Posterior vena cava (tissue), 2 donors: ENCODE measurements around the gene MYOZ3. TPM values are rescaled to one million over a fixed set of nuclear protein-coding genes. Genes with fewer than 3 reads are reported as not detected.

Source experiments
- DNase-seq: peaks from one replicate; pipeline ENCODE4 v3.0.0-alpha.2; 2020; ENCODE audit warnings: low spot score
- intact Hi-C, 2 donors: fragments of 100-400 bp; cut with DNase I; formaldehyde crosslinking; loops; one replicate each; pipeline versions ENCODE4 v1.14.1 to v1.14.2; 2022 to 2023
- total RNA-seq, 2 donors: library from RNA; stranded (reverse); fragmentation: NEBNext Ultra II Directional; extraction: Animal tissue kit (Norgen Biotek cat#: 25700); gene quantifications; one replicate each; pipeline ENCODE4 v1.2.1, GENCODE V29; 2021
- donor health status: DM: yes; HTN: yes; CAD: no.
- donor health status: DM: yes; HTN: yes; CAD: no.

MYOZ3 gene
- total RNA-seq, 2 donors from 2014 or later, result 0.57 to 1.3 TPM

GRCh38 chr5:150640311-150641005 lies 20.6 kb upstream of the MYOZ3 start, which contains the start of gene SYNPO:
Gene SYNPO (plus strand): TSS chr5:150640660. CDS start chr5:150648276, 7,616 bp downstream.
- DNase-seq, result peak; percentile 91
- intact Hi-C loops, result no loop called here

GRCh38 chr5:150641006-150641570 lies 20.0 kb upstream of the MYOZ3 start:
- intact Hi-C loops, result no loop called here
- DNase-seq, result peak; percentile 92

GRCh38 chr5:150641824-150642566 lies 19.1 kb upstream of the MYOZ3 start:
- intact Hi-C loops, result no loop called here

GRCh38 chr5:150642567-150642927 lies 18.5 kb upstream of the MYOZ3 start:
- intact Hi-C loops, result no loop called here
- DNase-seq, result no peak

More at GRCh38 chr5:150641824-150642566, 19.1 kb upstream of the MYOZ3 start:
- no peak for DNase-seq

GRCh38 chr5:150642991-150643710 lies 17.9 kb upstream of the MYOZ3 start:
- intact Hi-C loops, result no loop called here
- DNase-seq, result no peak

- DNase-seq, result no peak
- intact Hi-C loops, result no loop called here
Measured at GRCh38 chr5:150644058-150644457, 17.0 kb upstream of the MYOZ3 start.

GRCh38 chr5:150644514-150644913 lies 16.5 kb upstream of the MYOZ3 start:
- intact Hi-C loops, result no loop called here
- DNase-seq, result no peak

GRCh38 chr5:150645070-150645700 lies 15.9 kb upstream of the MYOZ3 start:
- intact Hi-C loops, result no loop called here
- peak; percentile 93 for DNase-seq

GRCh38 chr5:150647275-150648251 lies 13.5 kb upstream of the MYOZ3 start:
- DNase-seq, result peak; percentile 92
- intact Hi-C loops, result no loop called here

GRCh38 chr5:150648294-150649107 lies 12.6 kb upstream of the MYOZ3 start:
- no peak for DNase-seq

GRCh38 chr5:150649108-150650020 lies 11.7 kb upstream of the MYOZ3 start:
- intact Hi-C loops, result loop anchor here in 1 of 2 donors (2.0 kb wide), 1 partner anchor 83 kb away; no protein-coding TSS in a partner anchor
- no peak for DNase-seq

More at GRCh38 chr5:150648294-150649107, 12.6 kb upstream of the MYOZ3 start:
- intact Hi-C loops, result no loop called here

- intact Hi-C loops, result loop anchor here in 1 of 2 donors (2.0 kb wide), 1 partner anchor 84 kb away; no protein-coding TSS in a partner anchor
- no peak for DNase-seq
Measured at GRCh38 chr5:150650021-150651006, 10.7 kb upstream of the MYOZ3 start.

- DNase-seq, result no peak
- intact Hi-C loops, result loop anchor here in 1 of 2 donors (2.0 kb wide), 1 partner anchor 85 kb away; no protein-coding TSS in a partner anchor
Measured at GRCh38 chr5:150651382-150651781, 9.7 kb upstream of the MYOZ3 start.

- intact Hi-C loops, result loop anchor here in 1 of 2 donors (2.0 kb wide), 1 partner anchor 85 kb away; no protein-coding TSS in a partner anchor
- no peak for DNase-seq
Measured at GRCh38 chr5:150651924-150652671, 9.0 kb upstream of the MYOZ3 start.
